ENCODE data around the gene RPS19. TPM values are rescaled to one million over a fixed set of nuclear protein-coding genes. Genes with fewer than 3 reads are reported as not detected.

Gene RPS19
- total RNA-seq, 1 donor from 2014 or later = 2,232 TPM

- Mint-ChIP-seq H3K27me3 (peaks cover 48% of the 10 kb centered on the region), H3K4me1 (ENCODE audit: low read depth) (peaks cover 14% of the 10 kb centered on the region), H3K9me3 (ENCODE audit: low read depth) (no peaks in the 10 kb centered on the region), H3K4me3 (ENCODE audit: low read depth) (no peak overlapping the region), H3K27ac (no peak overlapping the region), H3K36me3 (ENCODE audit: insufficient read depth) (peaks cover 16% of the 10 kb centered on the region)
- no peak for DNase-seq (ENCODE audit: low spot score, unreplicated experiment)
- no peak for TF ChIP-seq CTCF (IDR thresholded peaks at IDR 0.05; ENCODE audit: unreplicated experiment)
These were observed 49.7 kb downstream of the RPS19 start for GRCh38 chr19:41909706-41910105.

DNA sequence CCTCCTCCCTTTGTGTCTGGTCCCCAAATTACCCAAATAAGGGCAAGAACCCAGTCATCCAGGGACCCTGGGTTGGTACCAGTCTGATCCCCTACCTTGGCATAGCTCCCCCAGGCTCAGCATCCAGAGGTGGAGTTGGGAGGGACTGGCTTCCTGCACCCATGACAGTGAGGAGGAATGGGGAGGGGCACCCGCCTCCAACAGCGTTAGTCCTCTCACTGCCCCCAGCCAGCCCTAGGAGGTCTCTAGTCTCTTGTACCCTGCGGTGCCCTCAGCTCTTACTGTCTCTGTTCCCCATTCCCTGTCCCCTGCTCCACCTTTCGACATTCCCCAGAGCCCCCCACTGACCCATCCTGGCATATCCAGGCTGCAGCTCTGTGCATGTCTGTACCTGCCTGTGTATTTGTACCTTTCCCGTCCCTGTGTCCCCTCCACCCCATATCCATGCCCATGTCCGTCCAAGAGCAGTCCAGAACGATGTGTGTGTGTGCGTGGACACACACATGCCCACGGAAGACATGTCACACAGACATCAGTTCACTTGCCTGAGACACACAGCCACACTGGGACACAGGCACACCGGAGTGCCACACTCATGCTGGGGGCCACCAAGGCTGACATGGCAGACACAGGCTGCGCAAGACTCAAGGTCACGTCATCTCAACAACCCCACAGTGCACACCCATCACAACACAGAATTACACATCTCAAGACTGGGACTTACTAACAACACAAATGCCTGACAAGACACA is 50.4 kb downstream of the RPS19 start:
- H3K9me3 Mint-ChIP-seq (ENCODE audit: low read depth) = no peaks in the 10 kb centered on the region
- peaks cover 48% of the 10 kb centered on the region for H3K27me3 Mint-ChIP-seq
- TF ChIP-seq CTCF (IDR thresholded peaks at IDR 0.05; ENCODE audit: unreplicated experiment) = no peak
- no peak overlapping the region for H3K27ac Mint-ChIP-seq
- DNase-seq (ENCODE audit: low spot score, unreplicated experiment) = no peak
- peaks cover 14% of the 10 kb centered on the region for H3K36me3 Mint-ChIP-seq (ENCODE audit: insufficient read depth)
- H3K4me3 Mint-ChIP-seq (ENCODE audit: low read depth) = no peak overlapping the region
- peaks cover 8% of the 10 kb centered on the region for H3K4me1 Mint-ChIP-seq (ENCODE audit: low read depth)

DNA sequence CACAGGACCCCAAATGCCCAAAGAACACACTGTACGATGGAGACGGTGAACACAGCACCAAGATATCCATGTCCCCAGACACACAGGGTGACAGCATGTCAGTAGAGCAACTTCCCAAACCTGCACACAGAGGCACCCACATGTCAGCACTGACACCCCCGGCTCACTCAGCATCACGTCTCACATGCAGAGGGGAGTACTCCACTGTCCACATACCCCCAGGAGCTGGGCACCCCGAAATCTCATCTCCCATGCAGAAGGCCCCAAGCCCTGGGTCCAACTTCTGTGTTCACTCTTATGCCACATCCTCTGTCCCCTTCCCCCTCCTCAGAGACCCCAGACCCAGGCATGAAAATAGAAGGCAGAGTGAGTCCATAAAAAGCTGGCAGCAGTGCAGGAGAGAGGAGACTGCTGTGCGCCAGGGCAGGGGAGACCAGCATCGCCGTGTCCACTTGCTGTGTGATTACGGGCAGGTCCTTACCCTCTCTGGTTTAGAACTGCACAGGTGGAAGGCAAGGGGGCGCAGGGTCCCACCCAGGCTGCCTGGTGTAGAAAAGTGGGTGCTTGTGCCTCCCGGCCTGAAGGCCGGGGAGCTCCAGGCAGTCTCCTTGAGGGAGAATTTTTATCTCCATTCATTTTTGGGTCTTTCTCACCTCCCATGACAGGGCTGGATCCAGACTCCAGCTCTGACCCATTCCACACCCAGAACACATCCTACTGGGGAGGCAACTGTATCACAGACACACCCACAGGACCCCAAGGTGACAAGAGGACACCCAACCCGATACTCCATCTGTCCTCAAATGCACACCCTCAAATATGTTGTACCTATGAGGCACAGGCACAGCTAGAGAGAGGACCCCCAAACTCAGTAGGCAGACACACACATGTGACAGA is 51.2 kb downstream of the RPS19 start:
- no peaks in the 10 kb centered on the region for H3K9me3 Mint-ChIP-seq (ENCODE audit: low read depth)
- H3K27ac Mint-ChIP-seq = no peak overlapping the region
- peaks cover 48% of the 10 kb centered on the region for H3K27me3 Mint-ChIP-seq
- DNase-seq (ENCODE audit: low spot score, unreplicated experiment) = no peak
- peaks cover 3% of the 10 kb centered on the region for H3K4me1 Mint-ChIP-seq (ENCODE audit: low read depth)
- TF ChIP-seq CTCF (IDR thresholded peaks at IDR 0.05; ENCODE audit: unreplicated experiment) = no peak
- peaks cover 10% of the 10 kb centered on the region for H3K36me3 Mint-ChIP-seq (ENCODE audit: insufficient read depth)
- no peak overlapping the region for H3K4me3 Mint-ChIP-seq (ENCODE audit: low read depth)

DNA sequence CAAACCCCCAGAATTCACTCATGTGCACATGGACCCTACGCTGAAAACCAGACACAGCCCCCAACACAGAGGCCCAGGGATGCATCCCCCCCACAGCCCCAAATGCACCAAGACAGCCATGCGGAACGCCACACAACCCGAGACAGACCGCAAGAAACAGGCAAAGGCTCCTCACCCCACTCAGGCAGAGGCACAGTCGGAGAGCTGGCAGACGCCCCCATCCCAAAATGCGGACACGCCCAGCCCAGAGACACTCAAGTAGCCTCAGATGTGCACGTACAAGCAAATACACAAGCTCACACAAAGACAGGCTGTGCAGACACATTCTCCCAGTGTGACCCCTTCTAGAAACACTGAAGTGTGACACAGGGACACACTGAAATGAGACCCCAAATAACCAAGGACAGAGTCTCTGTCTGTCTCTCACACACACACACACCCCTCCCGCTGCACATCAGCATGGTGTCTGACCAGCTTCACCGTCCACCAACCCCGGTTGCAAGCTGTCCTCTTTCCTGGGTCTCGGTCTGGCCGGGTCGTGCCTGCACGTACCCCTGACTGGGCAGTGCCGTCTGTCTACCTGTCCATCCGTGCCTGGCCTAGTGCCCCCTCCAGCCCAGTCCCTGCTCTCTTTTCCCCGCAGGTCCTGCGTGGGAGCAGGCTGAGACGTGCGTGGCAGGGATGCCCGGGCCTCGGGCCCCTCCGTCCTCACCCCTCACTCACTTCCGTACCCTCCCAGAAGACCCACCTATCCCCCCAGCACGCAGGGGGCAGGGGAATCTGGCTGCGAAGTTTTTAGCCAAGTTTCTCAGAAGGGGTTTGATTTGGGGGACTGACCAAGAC is 52.1 kb downstream of the RPS19 start:
- no peak overlapping the region for H3K4me3 Mint-ChIP-seq (ENCODE audit: low read depth)
- no peaks in the 10 kb centered on the region for H3K9me3 Mint-ChIP-seq (ENCODE audit: low read depth)

More for the DNA sequence above, 52.1 kb downstream of the RPS19 start:
- Mint-ChIP-seq H3K36me3 (ENCODE audit: insufficient read depth) (peaks cover 6% of the 10 kb centered on the region), H3K4me1 (ENCODE audit: low read depth) (peaks cover 1% of the 10 kb centered on the region), H3K27me3 (peaks cover 48% of the 10 kb centered on the region), H3K27ac (peak overlapping the region; percentile 19)
- TF ChIP-seq CTCF (IDR thresholded peaks at IDR 0.05; ENCODE audit: unreplicated experiment) = no peak
- no peak for DNase-seq (ENCODE audit: low spot score, unreplicated experiment)
